HG03342 (cell line): Measurements from ENCODE around the gene FARP1.
"Not testable (repeated sequence)": the region's sequence is repeated elsewhere in the genome, so short reads cannot be mapped to it uniquely, and the experiment has no call there.

Experiments
- ATAC-seq: cut with Tn5 transposase; IDR thresholded peaks from one replicate; pipeline ENCODE4 v1.9.1; 2021; ENCODE audit warnings: mild to moderate bottlenecking, moderate library complexity; ENCODE audit not compliant: unreplicated experiment

The FARP1 gene

DNA sequence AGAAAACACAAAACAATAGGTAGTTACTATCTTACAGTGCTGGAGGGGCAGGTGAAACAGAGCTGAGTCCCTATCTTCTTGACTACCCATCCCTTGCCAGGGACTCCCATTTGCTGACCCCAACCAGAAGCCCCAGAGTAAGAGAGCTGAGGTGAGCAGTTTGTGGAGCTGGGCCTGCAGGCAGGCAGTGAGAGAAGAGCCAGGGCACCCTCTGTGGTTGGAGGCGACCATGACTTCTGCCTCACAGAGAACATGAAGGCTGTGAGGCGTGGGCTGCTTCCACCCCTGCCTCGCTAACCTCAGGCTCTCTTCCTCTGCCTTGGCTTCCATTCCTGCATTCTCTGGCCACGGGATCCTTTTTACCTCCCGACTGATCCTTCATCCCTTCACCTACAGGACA lies 81.7 kb downstream of the FARP1 start:
- ATAC-seq: no peak

DNA sequence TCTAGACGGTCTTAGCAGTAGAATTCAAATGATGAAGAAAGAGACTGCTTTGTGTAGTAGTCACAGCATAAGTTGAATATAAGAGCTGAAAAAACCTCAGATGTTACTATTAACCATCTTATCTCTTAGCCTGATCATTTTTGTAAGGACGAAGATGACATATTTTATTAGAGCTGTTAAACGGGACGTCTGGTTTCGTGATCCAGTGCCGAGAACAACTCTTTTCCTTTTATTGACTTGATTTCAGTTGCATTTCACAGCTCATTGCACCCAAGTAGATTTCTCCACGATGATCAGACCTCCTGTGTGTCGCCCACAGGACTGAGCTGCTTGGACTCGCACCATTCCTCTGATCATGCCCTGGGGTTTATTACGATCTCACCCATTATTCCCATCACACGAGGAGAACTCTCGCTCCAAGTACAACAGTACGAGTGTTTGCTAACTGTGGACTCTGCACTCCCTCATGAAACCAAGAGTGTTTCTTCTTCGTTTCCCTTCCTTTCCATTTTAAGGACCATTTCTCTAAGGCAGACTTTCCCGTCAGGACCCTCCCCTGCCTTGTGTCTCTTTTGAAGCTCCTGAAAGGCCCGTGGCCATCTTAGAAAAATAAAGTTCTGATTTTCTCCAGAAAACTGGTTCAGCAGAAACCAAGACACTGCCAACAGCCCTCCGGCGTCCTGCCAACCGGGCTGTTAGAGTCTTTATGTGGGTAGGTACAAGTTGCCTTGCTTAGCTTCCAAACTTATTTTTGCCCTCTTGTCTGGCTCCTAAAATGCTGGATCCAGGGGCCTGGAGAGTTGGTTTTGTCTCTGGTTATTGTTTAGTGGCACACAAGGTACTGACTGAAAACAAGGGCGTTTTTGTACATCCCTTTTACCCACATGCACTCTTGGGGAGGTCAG lies 82.4 kb downstream of the FARP1 start:
- ATAC-seq: no peak

DNA sequence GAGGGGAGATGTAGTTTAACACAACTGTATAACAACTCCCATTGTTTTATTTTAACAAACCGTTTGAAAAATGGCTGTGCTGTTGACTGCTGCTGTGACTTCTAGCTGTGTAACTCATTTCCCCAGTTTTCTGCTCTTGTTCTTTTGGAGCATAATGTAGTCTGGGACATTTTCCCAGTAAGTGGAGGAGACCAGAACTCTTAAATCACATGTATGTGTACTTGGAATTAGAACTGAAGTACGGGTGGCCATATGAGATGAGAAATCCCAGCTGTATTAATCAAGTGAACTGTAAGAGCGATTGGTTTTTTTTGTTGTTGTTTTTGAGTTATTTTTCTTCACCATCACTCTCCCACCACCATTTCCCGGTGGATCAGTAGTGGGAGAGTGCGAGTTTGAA lies 83.6 kb downstream of the FARP1 start:
- ATAC-seq: no peak

DNA sequence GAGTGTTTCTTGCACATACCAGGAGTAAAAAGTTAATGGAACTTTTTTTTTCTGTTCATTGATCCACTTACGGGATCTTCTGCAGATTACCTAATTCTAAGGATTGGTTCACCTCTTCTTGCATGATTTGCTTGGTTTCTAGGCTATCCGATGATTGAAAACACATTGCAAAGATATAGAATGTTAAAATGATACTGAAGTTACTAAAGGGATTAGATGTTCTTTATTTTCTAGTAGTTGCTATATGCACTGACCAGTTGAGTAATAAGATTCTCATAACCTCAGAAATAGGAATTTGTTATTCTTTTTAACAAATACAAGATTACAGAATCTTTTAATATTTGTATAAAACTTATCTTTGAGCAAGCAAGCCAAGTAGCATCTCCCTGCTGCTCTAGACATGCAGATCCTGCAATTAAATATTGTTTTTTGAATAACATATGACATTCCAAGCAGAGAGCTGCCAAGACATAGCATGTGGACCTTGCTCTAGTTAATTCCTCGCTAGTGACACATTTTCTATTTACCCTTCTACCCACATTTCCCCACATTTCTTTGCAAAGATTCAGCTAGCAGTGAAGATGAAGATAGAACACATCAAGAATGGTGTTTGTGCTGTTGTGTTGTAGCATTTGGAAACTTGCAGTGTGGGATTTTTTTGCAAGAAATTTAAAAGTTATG lies 85.9 kb downstream of the FARP1 start:
- no peak for ATAC-seq

DNA sequence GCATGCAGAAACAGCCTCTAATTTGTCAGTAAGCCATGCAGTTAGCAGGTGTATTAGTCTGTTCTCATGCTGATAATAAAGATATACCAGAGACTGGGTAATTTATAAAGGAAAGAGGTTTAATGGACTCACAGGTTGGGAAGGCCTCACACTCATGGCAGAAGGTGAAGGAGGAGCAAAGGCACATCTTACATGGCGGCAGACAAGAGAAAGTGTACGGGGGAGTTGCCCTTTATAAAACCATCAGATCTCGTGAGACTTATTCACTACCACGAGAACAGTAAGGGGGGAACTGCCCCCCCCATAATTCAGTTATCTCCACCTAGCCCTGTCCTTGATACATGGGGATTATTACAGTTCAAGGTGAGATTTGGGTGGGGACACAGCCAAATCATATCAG lies 87.9 kb downstream of the FARP1 start:
- ATAC-seq: not testable (repeated sequence)

DNA sequence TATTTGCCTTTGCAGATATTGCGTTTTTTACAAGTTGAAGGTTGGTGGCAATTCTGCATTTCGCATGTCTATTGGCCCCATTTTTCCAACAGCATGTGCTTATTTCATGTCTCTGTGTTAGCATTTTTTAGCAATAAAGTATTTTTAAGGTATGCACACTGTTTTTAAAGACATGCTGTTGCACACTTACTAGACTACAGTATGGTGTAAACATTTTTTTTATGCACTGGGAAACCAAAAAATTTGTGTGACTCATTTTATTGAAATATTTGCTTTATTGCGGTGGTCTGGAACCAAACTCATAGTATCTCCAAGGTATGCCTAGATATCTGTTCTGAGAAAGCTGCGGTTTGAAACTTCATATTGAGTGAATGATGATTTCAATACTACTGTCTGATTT lies 89.6 kb downstream of the FARP1 start:
- ATAC-seq: no peak

DNA sequence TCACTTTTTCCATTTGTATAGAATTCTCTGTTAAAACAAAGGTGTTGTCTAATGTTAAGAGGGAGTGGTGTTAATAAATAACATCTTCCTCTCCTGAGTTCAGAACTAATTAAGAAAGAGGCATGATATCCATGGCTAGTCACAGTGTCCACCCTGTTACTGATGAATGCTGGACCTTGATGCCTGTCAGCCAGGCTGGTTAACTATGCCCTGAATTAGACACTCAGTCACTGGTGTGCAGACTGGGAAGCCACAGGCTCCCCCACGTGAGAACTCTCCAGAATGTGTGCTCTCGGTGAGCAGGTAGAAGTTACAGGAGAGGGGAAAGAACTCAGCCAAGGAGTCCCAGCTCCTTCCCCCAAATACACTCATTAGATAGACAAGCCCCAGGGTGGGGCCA lies 90.2 kb downstream of the FARP1 start:
- ATAC-seq: no peak

DNA sequence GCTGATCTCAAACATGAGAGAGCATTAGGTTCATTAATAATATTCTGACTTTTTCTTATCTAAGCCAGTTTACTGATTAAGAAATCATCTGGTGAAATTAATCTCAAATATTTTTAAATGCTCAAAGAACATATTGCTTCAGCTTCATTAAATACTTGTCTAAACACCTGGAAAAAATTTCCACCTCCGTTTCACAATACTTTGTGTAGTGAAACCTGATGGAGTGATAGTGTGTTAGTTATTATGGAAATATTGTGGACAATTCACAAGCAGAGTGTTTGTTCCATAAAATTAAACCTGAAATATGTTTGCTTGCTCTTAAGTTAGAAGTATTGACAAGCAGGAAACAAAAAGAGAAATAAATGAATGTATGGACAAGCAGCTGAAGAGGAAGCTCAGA lies 91.5 kb downstream of the FARP1 start:
- ATAC-seq: no peak

DNA sequence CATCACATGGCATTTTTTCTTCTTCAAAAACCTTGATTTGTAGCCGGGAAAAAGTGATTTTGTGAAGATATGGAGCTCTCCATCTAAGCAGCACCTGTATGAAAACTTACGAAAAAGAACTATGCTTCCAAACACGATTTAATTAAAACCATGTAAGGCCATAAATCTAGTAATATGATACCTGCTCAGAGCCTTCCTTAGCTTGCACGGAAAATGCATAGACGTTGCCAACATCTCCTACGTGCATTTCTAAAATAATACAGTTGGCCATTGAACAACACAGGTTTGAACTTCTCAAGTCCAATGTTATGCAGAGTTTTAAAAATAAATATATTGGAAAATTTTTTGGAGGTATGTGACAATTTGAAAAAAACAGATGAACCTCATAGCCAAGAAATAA lies 93.3 kb downstream of the FARP1 start:
- ATAC-seq: no peak

DNA sequence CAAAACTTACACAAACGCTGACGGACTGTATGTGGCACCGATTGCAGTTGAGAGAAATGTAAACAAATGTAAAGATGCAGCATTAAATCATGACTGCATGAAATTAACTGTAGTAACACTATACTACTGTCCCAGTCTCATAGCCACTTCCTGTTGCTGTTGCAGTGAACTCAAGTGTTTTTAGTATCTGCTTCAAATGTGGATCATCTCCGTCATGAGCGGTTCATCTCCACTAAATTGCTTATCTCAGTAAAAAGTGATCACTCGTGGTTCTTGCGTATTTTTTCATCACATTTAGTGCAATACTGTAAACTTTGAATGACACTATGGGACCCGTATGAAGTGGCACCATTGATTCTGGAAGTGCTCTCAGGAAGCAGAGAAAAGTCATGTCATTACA lies 94.4 kb downstream of the FARP1 start:
- ATAC-seq: no peak

DNA sequence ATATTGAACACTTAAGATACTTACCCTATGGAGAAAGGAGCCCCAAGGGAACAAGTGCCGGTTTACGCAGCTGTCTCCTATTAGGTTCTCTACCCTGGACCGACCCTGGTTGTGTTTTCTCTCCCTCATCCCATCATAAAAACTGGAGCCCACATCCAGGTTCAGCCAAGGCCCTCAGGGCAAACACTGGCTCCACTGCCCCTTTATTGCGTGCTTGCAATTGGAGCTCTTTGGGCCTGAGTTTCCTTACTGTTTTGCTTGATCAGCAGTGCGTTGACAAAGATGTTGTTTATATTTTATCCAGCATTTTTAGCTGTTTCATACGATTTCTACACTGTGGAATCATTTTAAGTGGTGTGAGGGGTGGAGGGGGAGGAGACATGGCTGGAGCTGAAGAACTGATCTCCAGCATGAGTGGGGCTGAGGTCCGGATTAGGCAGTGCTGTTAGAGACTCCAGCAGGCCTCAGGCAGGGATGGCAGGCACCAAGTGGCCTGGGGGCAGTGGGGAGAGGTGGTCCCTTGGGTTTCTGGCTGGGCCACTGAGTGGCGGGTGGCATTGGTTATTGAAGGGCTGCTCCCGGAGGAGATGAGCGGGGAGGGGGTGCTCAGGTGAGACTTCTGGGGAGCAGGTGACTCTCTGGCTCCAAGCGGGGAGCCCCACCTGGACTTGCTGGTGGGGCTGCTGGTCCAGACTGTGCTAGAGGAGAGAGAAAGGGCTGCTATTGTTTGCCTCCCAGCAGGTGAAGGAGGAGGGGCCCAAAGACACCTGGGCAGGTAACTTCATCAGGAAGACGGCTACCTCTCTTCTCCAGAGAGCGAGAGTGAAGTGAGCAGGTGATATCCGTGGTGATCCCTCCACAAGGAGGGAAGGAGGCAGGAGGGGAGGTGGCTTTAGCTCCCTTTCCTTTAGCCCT lies 96.5 kb downstream of the FARP1 start:
- no peak for ATAC-seq

DNA sequence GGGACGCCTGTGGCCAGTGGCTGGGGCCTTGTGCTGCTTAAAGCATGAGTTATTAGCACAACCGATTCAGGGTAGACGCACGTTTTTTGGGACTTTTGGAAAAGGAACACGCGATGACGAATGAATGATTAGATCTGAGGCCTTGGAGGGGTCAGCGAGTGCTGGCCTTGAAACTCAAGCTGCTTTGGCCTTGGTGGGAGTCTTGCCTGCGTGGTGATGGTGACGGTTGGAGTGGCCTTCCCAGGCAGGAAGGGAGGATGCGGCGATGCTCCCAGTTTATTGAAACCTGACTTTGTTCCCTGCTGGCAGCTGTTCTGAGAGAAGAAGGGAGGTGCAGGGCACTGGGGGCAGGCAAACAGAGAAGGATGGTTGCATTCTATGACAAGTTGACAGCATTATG lies 97.2 kb downstream of the FARP1 start:
- no peak for ATAC-seq

DNA sequence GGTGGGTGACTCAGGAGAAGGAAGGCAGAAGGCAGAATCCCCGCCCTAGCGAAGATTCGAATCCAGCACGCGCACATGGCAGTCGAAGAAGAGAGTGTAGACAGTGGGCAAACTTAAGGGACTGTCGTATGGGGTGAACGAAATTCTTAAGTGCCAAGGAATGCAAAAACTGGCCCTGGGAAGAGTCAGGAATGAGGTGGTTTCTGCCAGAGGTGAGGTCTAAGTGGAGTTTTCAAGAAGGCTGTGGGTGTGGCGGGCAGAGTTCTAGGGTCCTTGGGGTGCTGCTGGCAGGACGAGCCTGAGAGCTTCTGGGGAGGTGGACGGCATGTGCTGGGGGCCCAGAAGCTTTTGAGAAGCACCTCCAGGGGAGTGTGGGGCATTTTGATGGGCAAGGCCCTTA lies 98.1 kb downstream of the FARP1 start:
- no peak for ATAC-seq

DNA sequence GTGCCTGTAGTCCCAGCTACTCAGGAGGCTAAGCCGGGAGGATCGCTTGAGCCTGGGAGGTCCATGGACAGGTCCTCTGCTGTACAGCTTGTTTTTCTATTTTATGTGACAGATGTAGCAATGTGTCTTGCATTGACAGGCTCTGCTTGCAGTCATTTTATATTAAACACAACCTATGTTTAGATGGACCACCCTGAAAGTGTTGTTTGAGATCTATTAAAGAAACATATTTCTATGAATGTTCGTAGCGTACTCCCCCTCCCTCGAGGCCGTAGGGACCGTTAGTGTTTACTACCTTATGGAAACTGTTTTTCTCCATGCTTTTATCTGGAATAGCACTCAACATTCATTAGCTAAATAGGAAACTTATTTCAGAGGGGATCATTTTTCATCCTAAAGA lies 99.1 kb downstream of the FARP1 start:
- ATAC-seq: no peak

DNA sequence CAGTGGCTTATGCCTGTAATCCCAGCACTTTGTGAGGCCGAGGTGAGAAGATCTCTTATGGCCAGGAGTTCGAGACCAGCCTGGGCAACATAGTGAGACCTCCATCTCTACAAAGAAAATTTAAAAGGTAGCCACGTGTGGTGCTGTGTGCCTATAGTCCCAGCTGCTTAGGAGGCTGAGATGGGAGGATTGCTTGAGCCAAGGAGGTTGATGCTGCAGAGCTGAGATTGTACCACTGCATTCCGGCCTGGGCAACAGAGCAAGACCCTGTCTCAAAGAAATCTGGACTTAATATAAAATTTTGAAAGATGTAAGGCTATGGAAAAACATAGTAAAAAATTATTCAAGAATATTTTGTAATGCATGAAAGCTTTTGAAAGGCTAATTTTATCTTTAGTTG lies 99.5 kb downstream of the FARP1 start:
- no peak for ATAC-seq

DNA sequence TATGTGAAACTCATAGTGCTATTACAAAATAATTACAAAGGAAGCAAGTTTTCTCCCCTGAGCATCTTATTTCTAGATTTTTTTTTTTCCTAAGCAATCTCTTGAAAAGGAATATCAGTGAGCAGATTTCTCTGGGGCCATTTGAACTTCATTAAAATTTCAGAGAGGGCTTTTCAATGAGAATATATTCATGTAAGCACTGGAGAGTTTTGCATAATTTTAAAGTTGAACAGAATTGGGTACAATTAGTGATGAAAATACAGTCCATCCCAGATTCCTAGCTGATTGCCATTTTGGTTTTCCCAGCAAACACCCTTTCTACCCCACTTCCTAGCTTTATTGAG lies 101.0 kb downstream of the FARP1 start:
- no peak for ATAC-seq

DNA sequence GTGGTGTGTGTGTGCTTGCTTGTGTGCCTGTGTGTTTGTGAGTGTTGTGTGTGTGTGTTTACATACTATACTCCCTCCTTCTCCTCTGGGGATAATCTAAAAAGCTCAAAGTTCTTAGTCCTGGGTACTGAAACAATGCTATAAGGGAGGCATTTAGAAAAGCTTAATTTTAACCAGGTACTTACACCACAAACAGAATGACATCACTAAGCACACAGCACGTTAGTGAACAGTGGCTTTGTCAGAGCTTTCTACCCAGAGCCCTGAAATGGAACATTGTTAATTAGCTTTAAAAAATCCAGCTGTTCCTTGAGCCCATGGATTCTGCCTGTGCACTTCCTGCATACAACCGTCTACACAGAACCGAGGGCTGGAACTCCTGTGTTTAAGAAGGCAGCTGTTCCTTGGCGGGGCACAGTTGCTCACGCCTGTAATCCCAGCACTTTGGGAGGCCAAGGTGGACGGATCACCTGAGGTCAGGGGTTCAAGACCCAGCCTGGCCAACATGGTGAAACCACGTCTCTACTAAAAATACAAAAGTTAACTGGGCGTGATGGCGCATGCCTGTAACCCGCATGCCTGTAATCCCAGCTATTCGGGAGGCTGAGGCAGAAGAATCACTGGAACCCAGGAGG lies 103.8 kb downstream of the FARP1 start:
- ATAC-seq: no peak

DNA sequence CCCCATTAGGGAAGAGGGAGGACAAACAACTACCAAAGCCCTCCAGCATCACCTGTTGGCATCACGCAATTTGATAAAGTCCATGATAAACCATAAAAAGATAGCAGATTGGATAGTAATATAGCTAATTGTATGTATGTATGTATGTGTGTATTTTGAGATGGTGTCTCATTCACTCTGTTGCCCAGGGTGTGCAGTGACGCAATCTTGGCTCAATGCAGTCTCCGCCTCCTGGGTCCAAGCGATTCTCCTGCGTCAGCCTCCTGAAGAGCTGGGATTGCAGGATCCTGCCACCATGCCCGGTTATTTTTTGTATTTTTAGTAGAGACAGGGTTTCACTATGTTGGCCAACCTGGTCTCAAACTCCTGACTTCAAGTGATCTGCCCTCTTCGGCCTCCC lies 108.8 kb downstream of the FARP1 start:
- no peak for ATAC-seq

DNA sequence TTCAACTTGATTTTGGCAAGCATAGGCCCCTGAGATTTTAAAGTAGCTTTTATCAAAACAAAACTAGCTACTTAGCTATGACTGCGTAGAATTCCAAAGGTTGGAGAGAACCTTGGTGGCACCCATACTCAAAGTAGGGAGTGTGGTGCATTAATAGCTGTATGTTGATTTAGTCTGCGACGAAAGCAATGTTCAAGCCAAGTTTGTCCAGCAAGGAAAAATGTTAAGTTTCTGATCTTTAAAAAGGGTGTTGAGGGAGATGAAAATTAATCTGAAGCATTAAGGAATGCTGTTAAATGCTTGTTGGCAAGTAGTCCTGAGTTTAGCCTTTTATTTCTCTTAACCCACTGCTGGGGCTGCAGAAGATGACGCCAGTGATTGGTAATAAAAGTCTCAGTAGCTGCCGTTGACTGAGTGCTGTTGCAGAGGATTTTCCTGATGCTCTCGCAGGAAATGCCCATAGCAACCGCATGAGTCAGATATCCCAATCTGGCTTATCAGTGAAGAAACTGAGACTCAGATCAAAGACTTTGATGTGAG lies 110.1 kb downstream of the FARP1 start:
- ATAC-seq: no peak

DNA sequence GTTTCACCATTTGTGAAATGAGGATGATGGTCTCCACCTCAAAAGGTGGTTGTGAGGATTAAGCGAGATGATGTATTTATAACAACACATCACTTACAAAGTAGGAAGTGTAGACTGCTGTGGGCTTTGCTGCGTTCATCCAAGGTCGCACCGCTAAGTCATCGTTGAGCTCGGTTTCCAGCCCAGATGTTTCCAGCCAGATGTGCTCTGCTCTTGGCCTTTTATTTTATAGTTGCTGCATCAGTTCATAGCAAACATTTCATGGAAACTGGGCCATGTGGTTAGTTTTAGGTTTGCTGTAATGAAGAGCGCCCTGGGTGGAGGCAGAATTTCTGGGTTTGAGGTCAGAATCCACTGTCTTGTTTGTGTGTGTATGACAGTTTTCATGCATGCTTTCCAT lies 110.6 kb downstream of the FARP1 start:
- ATAC-seq: no peak

DNA sequence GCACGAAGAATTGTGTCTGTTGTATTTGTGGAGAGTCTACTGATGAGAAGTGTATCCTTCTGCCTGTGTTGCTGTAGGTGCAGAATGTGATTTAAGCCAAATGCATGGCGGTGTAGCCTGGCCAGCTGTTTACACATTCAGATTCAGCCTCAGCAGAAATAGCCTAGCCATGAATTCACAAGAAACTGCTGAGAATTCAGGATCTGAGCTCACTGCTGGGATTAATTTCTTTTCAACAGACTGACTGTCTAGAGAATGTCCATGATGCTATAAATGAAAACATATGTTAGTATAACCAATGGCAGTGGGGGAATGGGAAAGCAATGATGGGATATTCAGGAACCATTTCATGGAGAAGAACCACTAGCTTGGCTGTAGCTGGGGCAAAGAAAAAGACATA lies 111.6 kb downstream of the FARP1 start:
- no peak for ATAC-seq
